H1 (cell line): Measurements from ENCODE around the gene EIF3B. TPM values are rescaled to one million over a fixed set of nuclear protein-coding genes. Genes with fewer than 3 reads are reported as not detected.

Experiments
- BCL11A ChIP-seq, 2 experiments: IDR thresholded peaks; one replicate each; pipeline ENCODE4 v1.6.1; 2011; ENCODE audit warnings: low read depth in 2 of 2, low read length in 2 of 2, mild to moderate bottlenecking in 2 of 2
- BRCA1 ChIP-seq: IDR thresholded peaks from 2 replicates; pipeline ENCODE4 v1.6.1; 2012; ENCODE audit warnings: low read depth, low read length, improper control_type of control experiment
- CBX5 ChIP-seq: fragments of 300-800, 300-1000 bp; sonication (generic); IDR thresholded peaks from 2 replicates; pipeline ENCODE4 v1.7.1; 2016; ENCODE audit warnings: antibody characterized with exemption, low read length, low read depth
- CTBP2 ChIP-seq: IDR thresholded peaks from 2 replicates; pipeline ENCODE4 v1.7.0; 2011; ENCODE audit warnings: borderline replicate concordance, mild to moderate bottlenecking, moderate library complexity, mixed read lengths, low read length; ENCODE audit not compliant: insufficient read depth, insufficient read length
- CTCF ChIP-seq, 3 experiments: IDR thresholded peaks; 1 replicate in 2 of 3; 2 replicates in 1 of 3; pipeline versions ENCODE4 v1.5.1 to v1.6.1; 2011; ENCODE audit warnings: low read length in 3 of 3, mild to moderate bottlenecking in 3 of 3, inconsistent platforms in 2 of 3, low read depth in 1 of 3, moderate library complexity in 1 of 3; ENCODE audit not compliant: insufficient read depth in 1 of 3; ENCODE audit errors: control extremely low read depth in 1 of 3
- GTF2F1 ChIP-seq: IDR thresholded peaks from 2 replicates; pipeline ENCODE4 v1.6.1; 2012; ENCODE audit warnings: low read depth, low read length, improper control_type of control experiment, borderline replicate concordance
- HDAC2 ChIP-seq, 2 experiments: fragments of 300-600 bp in 1 of 2; sonication (generic) in 1 of 2; IDR thresholded peaks; 2 replicates each; pipeline ENCODE4 v1.6.1; 2011 to 2012; ENCODE audit warnings: low read depth in 2 of 2, low read length in 2 of 2, mild to moderate bottlenecking in 2 of 2, moderate library complexity in 2 of 2, borderline replicate concordance in 1 of 2, inconsistent platforms in 1 of 2
- KDM4A ChIP-seq: IDR thresholded peaks from one replicate; pipeline ENCODE4 v1.7.1; 2012; ENCODE audit warnings: low read depth, mild to moderate bottlenecking, moderate library complexity, low read length, inconsistent platforms; ENCODE audit not compliant: severe bottlenecking
- MAFK ChIP-seq: IDR thresholded peaks from 2 replicates; pipeline ENCODE4 v1.6.1; 2012; ENCODE audit warnings: low read depth, mild to moderate bottlenecking, improper control_type of control experiment, low read length
- MAX ChIP-seq: IDR thresholded peaks from 2 replicates; pipeline ENCODE4 v1.6.1; 2012; ENCODE audit warnings: inconsistent platforms
- NRF1 ChIP-seq: IDR thresholded peaks from 2 replicates; pipeline ENCODE4 v1.6.1; 2011; ENCODE audit warnings: mild to moderate bottlenecking, low read depth, low read length, improper control_type of control experiment
- POU5F1 ChIP-seq: IDR thresholded peaks from 2 replicates; pipeline ENCODE4 v1.6.1; 2011; ENCODE audit warnings: low read depth, mild to moderate bottlenecking, low read length, moderate library complexity
- RNF2 ChIP-seq: fragments of 200-900, 300-1000 bp; sonication (generic); IDR thresholded peaks from 2 replicates; pipeline ENCODE4 v1.7.1; 2016; ENCODE audit warnings: borderline replicate concordance, low read depth, mild to moderate bottlenecking, antibody characterized with exemption, low read length; ENCODE audit not compliant: poor library complexity, severe bottlenecking; ENCODE audit errors: missing control alignments
- RXRA ChIP-seq: IDR thresholded peaks from 2 replicates; pipeline ENCODE4 v1.6.1; 2011; ENCODE audit warnings: low read depth, mild to moderate bottlenecking, low read length, moderate library complexity; ENCODE audit not compliant: insufficient read depth
- SAP30 ChIP-seq: fragments of 300-600 bp; sonication (generic); IDR thresholded peaks from 2 replicates; pipeline ENCODE4 v1.7.1; 2012; ENCODE audit warnings: low read length, moderate library complexity, mild to moderate bottlenecking, inconsistent platforms; ENCODE audit not compliant: insufficient read depth, insufficient replicate concordance
- SP2 ChIP-seq: IDR thresholded peaks from 2 replicates; pipeline ENCODE4 v1.6.1; 2012; ENCODE audit warnings: mild to moderate bottlenecking, low read length, inconsistent platforms
- TAF1 ChIP-seq: IDR thresholded peaks from 2 replicates; pipeline ENCODE4 v1.6.1; 2011; ENCODE audit warnings: mild to moderate bottlenecking, low read depth, low read length
- TBP ChIP-seq: IDR thresholded peaks from 2 replicates; pipeline ENCODE4 v1.6.1; 2011; ENCODE audit warnings: low read depth, low read length, improper control_type of control experiment
- ZNF274 ChIP-seq: IDR thresholded peaks from 2 replicates; pipeline ENCODE4 v1.7.0; 2012; ENCODE audit warnings: low read length, borderline replicate concordance; ENCODE audit errors: extremely low read depth
- polyA plus RNA-seq, 7 experiments: library from polyadenylated mRNA; depleted of rRNA in 3 of 7; stranded (reverse) in 5 of 7; unstranded in 2 of 7; fragments of >200 nt in 5 of 7; fragments of 200-250 nt in 2 of 7; gene quantifications; 1 replicate in 5 of 7; 2 replicates in 1 of 7; 4 replicates in 1 of 7; pipeline versions ENCODE4 v1.2.1 to v1.2.3, GENCODE V29; 2011 to 2013; ENCODE audit warnings: missing spikeins in 2 of 7, mixed read lengths in 2 of 7
- total RNA-seq: library from RNA; stranded (reverse); fragmentation: NEBNext Ultra II Directional; extraction: Animal tissue kit (Norgen Biotek cat#: 25700); gene quantifications from 2 replicates; pipeline ENCODE4 v1.2.1, GENCODE V29; 2021

Gene EIF3B
- total and polyA plus RNA-seq, 2 of the 8 experiments (the other 6 are each of a cell fraction or from before 2014, with no cell fraction given), result 167 to 316 TPM

GRCh38 chr7:2403718-2404648 lies 49.4 kb downstream of the EIF3B start (continued):
- TF ChIP-seq BRCA1 (no peak), ZNF274 (no peak), HDAC2 (IDR thresholded peaks at IDR 0.05; ENCODE audit: borderline replicate concordance in 1 of 2, low read depth in 2 of 2, low read length in 2 of 2) (0 out of 4 replicates have a peak, but pooled peaks of 1 of the 2 experiments have one; percentile 38), BCL11A (IDR thresholded peaks at IDR 0.05; ENCODE audit: low read depth in 2 of 2, low read length in 2 of 2) (no peak), NRF1 (no peak), RNF2 (no peak), CBX5 (no peak), TAF1 (no peak; the same call in 1 of the 2 replicates), CTBP2 (no peak), GTF2F1 (no peak), KDM4A (peak; percentile 69), CTCF (IDR thresholded peaks at IDR 0.05; ENCODE audit: control extremely low read depth in 1 of 3, insufficient read depth in 1 of 3, low read depth in 1 of 3, low read length in 3 of 3) (peak in 2 of 3 experiments; percentile 5 to 14; a peak in 1 of 4 replicates), SAP30 (no peak), TBP (no peak), MAX (no peak), POU5F1 (no peak), MAFK (no peak), SP2 (no peak), RXRA (no peak)
